GM12873 (cell line): Measurements from ENCODE around the gene ZNF525.

ENCODE experiments used
- CTCF ChIP-seq: IDR thresholded peaks from 2 replicates; pipeline ENCODE4 v1.5.1; 2012; ENCODE audit warnings: low read depth, mild to moderate bottlenecking, moderate library complexity, low read length, control low read depth; ENCODE audit not compliant: insufficient read depth; ENCODE audit errors: missing control alignments

ZNF525 gene

GRCh38 chr19:53388904-53389303, 23.4 kb downstream of the ZNF525 start:
- TF ChIP-seq CTCF: no peak

GRCh38 chr19:53389571-53389970, 24.1 kb downstream of the ZNF525 start:
- no peak for TF ChIP-seq CTCF

- TF ChIP-seq CTCF: no peak
Measured at GRCh38 chr19:53389978-53390377, 24.5 kb downstream of the ZNF525 start.

GRCh38 chr19:53394522-53394973, 29.0 kb downstream of the ZNF525 start:
- TF ChIP-seq CTCF: no peak

GRCh38 chr19:53394974-53395839, 29.7 kb downstream of the ZNF525 start, which contains the start of gene ZNF765:
Gene ZNF765 (plus strand): TSS chr19:53395149. CDS start chr19:53398016, 2,867 bp downstream.
- peak; percentile 45 for TF ChIP-seq CTCF

- TF ChIP-seq CTCF: no peak
Measured at GRCh38 chr19:53396525-53396868, 31.0 kb downstream of the ZNF525 start.

- TF ChIP-seq CTCF: no peak
Measured at GRCh38 chr19:53409505-53410204, 44.1 kb downstream of the ZNF525 start.
